B cell (primary cell): Measurements from ENCODE around the gene TUBAL3. TPM values are rescaled to one million over a fixed set of nuclear protein-coding genes. Genes with fewer than 3 reads are reported as not detected.

ENCODE experiments used
- ATAC-seq: fragments of 200-7000 bp; cut with Tn5 transposase; one replicate; pipeline ENCODE4 v1.10.0; 2021; ENCODE audit warnings: low read depth, mild to moderate bottlenecking, moderate number of reproducible peaks, moderate library complexity
- CTCF ChIA-PET: fragments of 350-600 bp; sonication (Branson Sonifier 250); formaldehyde crosslinking; loops from one replicate; lab custom pipeline; 2021; ENCODE audit warnings: antibody characterized with exemption, inconsistent platforms; lab: Charles Lee
- POLR2A ChIA-PET: fragments of 350-600 bp; sonication (Branson Sonifier 250); formaldehyde crosslinking; loops from one replicate; lab custom pipeline; 2021; ENCODE audit warnings: antibody characterized with exemption; lab: Charles Lee
- DNase-seq: peaks from one replicate; pipeline ENCODE4 v3.0.0; 2013
- H2AFZ ChIP-seq: 2 replicates; pipeline ENCODE4 v1.6.1; 2012; ENCODE audit warnings: mild to moderate bottlenecking, low read depth, low read length; ENCODE audit not compliant: insufficient read depth, poor library complexity, severe bottlenecking
- H3K27ac ChIP-seq, 2 donors: 1 replicate in 1 of 2; 2 replicates in 1 of 2; pipeline ENCODE4 v1.5.1; 2012 to 2013; ENCODE audit warnings: low read length in 2 of 2, mild to moderate bottlenecking in 2 of 2, moderate library complexity in 1 of 2
- H3K27me3 ChIP-seq, 4 experiments: fragments of 200-600 bp in 1 of 4; sonication (generic) in 1 of 4; replicated peaks in 1 of 4; 1 replicate in 2 of 4; 2 replicates in 2 of 4; pipeline versions ENCODE4 v1.6.1 to v1.7.0; 2013 to 2016; ENCODE audit warnings: low read length in 3 of 4, mild to moderate bottlenecking in 2 of 4, mixed read lengths in 1 of 4, moderate library complexity in 1 of 4; ENCODE audit not compliant: insufficient read depth in 4 of 4, control insufficient read depth in 3 of 4; ENCODE audit errors: control extremely low read depth in 1 of 4
- H3K36me3 ChIP-seq, 2 experiments: replicated peaks in 1 of 2; 1 replicate in 1 of 2; 2 replicates in 1 of 2; pipeline versions ENCODE4 v1.6.1 to v1.7.1; 2013; ENCODE audit warnings: low read length in 1 of 2; ENCODE audit not compliant: insufficient read depth in 2 of 2, control insufficient read depth in 1 of 2; ENCODE audit errors: control extremely low read depth in 1 of 2, extremely low read depth in 1 of 2
- H3K4me1 ChIP-seq, 2 donors: fragments of 200-600 bp in 1 of 2; sonication (generic) in 1 of 2; 1 replicate in 1 of 2; 2 replicates in 1 of 2; pipeline versions ENCODE4 v1.5.1 to v1.6.1; 2013 to 2017; ENCODE audit warnings: low read length in 2 of 2; ENCODE audit not compliant: control insufficient read depth in 2 of 2, insufficient read depth in 2 of 2
- H3K4me2 ChIP-seq: replicated peaks from 2 replicates; pipeline ENCODE3; 2012; ENCODE audit warnings: mild to moderate bottlenecking, low read depth, low read length; ENCODE audit not compliant: poor library complexity, severe bottlenecking
- H3K4me3 ChIP-seq, 5 experiments: fragments of 200-600 bp in 1 of 5; sonication (generic) in 1 of 5; 1 replicate in 3 of 5; 2 replicates in 2 of 5; pipeline versions ENCODE4 v1.5.1 to v1.7.0; 2011 to 2016; ENCODE audit warnings: low read length in 4 of 5, mild to moderate bottlenecking in 4 of 5, low read depth in 2 of 5, control low read depth in 1 of 5, moderate library complexity in 1 of 5; ENCODE audit not compliant: insufficient read depth in 1 of 5; ENCODE audit errors: control extremely low read depth in 1 of 5, extremely low read depth in 1 of 5
- H3K79me2 ChIP-seq: fragments of 200-600 bp; sonication (generic); one replicate; pipeline ENCODE4 v1.6.0; 2016; ENCODE audit warnings: low read length; ENCODE audit not compliant: control insufficient read depth, insufficient read depth
- H3K9ac ChIP-seq: fragments of 200-600 bp; sonication (generic); 2 replicates; pipeline ENCODE4 v1.6.1; 2017; ENCODE audit warnings: mild to moderate bottlenecking, low read length, moderate library complexity
- H3K9me3 ChIP-seq, 3 donors: one replicate each; pipeline versions ENCODE4 v1.6.1 to v1.7.1; 2013; ENCODE audit warnings: low read length in 2 of 3; ENCODE audit not compliant: control insufficient read depth in 2 of 3, insufficient read depth in 1 of 3; ENCODE audit errors: control extremely low read depth in 1 of 3
- H4K20me1 ChIP-seq: 2 replicates; pipeline ENCODE4 v1.6.0; 2012; ENCODE audit warnings: mild to moderate bottlenecking, low read length; ENCODE audit not compliant: insufficient read depth, control insufficient read depth, poor library complexity, severe bottlenecking
- H3K27ac Mint-ChIP-seq: one replicate; pipeline ENCODE4 v1.8.0; 2021; ENCODE audit warnings: mixed read lengths
- H3K27me3 Mint-ChIP-seq: one replicate; pipeline ENCODE4 v1.8.0; 2021; ENCODE audit warnings: mixed read lengths
- H3K4me1 Mint-ChIP-seq: one replicate; pipeline ENCODE4 v1.8.0; 2021; ENCODE audit warnings: mixed read lengths
- H3K4me3 Mint-ChIP-seq: one replicate; pipeline ENCODE4 v1.8.0; 2021; ENCODE audit warnings: mixed read lengths
- H3K9me3 Mint-ChIP-seq: one replicate; pipeline ENCODE4 v1.8.0; 2022; ENCODE audit warnings: mixed read lengths; ENCODE audit not compliant: insufficient read depth
- EZH2 ChIP-seq: IDR thresholded peaks from 2 replicates; pipeline ENCODE4 v1.6.1; 2012; ENCODE audit warnings: borderline replicate concordance, low read depth, mild to moderate bottlenecking, moderate library complexity, low read length; ENCODE audit not compliant: insufficient read depth, poor library complexity, severe bottlenecking
- WGBS: methylation state at CpG from one replicate; pipeline ENCODE4 v1.1.5; 2013; ENCODE audit warnings: missing lambda C conversion rate; ENCODE audit not compliant: insufficient coverage; 5-methylcytosine and 5-hydroxymethylcytosine counted together
- intact Hi-C: fragments of 100-400 bp; cut with micrococcal nuclease; formaldehyde crosslinking; loops from one replicate; pipeline ENCODE4 v1.10.0; 2022
- polyA plus RNA-seq: library from polyadenylated mRNA; depleted of rRNA; stranded (reverse); fragments of >200 nt; gene quantifications from 2 replicates; pipeline ENCODE4 v1.2.3, GENCODE V29; 2012
- total RNA-seq, 2 donors: library from RNA; stranded (reverse); fragments of 120-200 nt in 1 of 2; gene quantifications; 1 replicate in 1 of 2; 2 replicates in 1 of 2; pipeline versions ENCODE4 v1.2.3 to v1.2.4, GENCODE V29; 2013 to 2022
- TF ChIP-seq, protein P1 (sequence below): fragments of 200-600 bp; IDR thresholded peaks from one replicate; pipeline ENCODE4 v1.8.0; 2022; ENCODE audit warnings: antibody characterized with exemption, mild to moderate bottlenecking

TUBAL3 gene
- total and polyA plus RNA-seq, 2 donors (not counting 1 experiment from before 2014, with no cell fraction given): not detected

DNA sequence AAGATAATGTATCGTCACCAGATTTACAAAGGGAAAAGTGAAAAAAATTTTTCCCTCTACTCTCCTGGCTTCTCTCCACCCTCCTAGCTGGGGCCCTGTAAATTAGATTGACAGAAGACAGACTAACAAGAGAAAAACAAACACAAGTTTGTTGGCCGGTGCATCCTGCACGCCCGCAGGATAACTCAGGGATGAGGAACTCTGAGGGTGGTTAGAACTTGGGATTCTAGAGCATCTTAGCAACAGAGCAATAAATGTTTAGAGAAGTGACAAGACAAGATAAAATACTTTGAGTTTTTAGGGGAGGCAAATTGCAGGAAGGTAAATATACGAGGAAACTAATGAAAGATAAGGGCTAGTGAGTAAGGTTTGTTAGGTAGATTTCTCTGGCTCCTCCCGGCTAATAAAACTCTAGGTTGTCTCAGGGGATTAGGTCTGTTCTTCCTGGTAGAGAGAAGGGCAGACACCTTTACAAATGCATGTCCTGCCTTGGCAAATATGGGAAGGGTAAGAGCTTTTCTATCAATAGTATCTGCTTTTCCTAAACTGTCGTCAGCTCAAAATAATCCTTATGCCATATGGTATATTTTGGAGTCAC, 44.2 kb downstream of the TUBAL3 start:
- Histone ChIP-seq H3K79me2 (no peaks in the 10 kb centered on the region), H3K9me3 (no peaks in the 10 kb centered on the region), H3K4me3 (no peak overlapping the region), H3K27ac (no peak overlapping the region), H2AFZ (no peak overlapping the region), H3K36me3 (no peaks in the 10 kb centered on the region), H3K9ac (no peak overlapping the region), H3K4me1 (no peaks in the 10 kb centered on the region), H3K4me2 (no peak overlapping the region), H4K20me1 (no peaks in the 10 kb centered on the region), H3K27me3 (peaks cover 0 to 5% (median 1%) of the 10 kb centered on the region in 4 experiments)
- peaks cover 36% of the 10 kb centered on the region for H3K27me3 Mint-ChIP-seq
- no peak overlapping the region for H3K4me3 Mint-ChIP-seq
- POLR2A ChIA-PET: no interaction called here
- intact Hi-C loops: no loop called here
- no peak for ATAC-seq
- TF ChIP-seq EZH2: no peak
- TF ChIP-seq, protein P1, sequence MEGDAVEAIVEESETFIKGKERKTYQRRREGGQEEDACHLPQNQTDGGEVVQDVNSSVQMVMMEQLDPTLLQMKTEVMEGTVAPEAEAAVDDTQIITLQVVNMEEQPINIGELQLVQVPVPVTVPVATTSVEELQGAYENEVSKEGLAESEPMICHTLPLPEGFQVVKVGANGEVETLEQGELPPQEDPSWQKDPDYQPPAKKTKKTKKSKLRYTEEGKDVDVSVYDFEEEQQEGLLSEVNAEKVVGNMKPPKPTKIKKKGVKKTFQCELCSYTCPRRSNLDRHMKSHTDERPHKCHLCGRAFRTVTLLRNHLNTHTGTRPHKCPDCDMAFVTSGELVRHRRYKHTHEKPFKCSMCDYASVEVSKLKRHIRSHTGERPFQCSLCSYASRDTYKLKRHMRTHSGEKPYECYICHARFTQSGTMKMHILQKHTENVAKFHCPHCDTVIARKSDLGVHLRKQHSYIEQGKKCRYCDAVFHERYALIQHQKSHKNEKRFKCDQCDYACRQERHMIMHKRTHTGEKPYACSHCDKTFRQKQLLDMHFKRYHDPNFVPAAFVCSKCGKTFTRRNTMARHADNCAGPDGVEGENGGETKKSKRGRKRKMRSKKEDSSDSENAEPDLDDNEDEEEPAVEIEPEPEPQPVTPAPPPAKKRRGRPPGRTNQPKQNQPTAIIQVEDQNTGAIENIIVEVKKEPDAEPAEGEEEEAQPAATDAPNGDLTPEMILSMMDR: no peak
- H3K27ac Mint-ChIP-seq: no peak overlapping the region
- DNase-seq: no peak
- H3K9me3 Mint-ChIP-seq: no peaks in the 10 kb centered on the region
- no peaks in the 10 kb centered on the region for H3K4me1 Mint-ChIP-seq
- CTCF ChIA-PET: no interaction called here
- 69% methylated on average over 2 of the region's 7 CpGs for WGBS

DNA sequence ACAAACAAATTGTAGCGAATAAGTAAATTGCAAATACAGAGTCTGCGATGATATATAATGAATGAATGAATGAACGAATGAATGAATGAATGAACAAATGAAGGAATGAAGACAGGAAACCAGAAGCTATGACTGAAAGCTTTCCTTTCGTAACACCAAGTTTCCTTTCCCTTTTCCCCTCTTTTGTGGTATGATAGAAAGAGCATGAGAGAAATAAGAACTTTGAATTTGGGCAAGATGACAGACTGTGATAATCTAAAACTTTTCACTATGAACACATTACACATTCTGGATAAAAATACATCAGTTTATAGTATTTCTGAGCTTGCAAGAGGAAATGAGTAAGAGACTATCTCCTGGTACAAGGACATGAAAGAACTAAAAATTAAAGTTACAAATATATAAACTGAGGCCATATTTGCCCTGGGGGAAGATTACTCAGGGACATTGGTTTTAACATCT, 48.3 kb downstream of the TUBAL3 start:
- H3K4me2 ChIP-seq: no peak overlapping the region

More for the DNA sequence above, 48.3 kb downstream of the TUBAL3 start:
- no peaks in the 10 kb centered on the region for H3K9me3 Mint-ChIP-seq
- Histone ChIP-seq H2AFZ (no peak overlapping the region), H3K27me3 (peaks cover 0 to 5% (median 0%) of the 10 kb centered on the region in 4 experiments), H3K27ac (no peak overlapping the region), H3K36me3 (no peaks in the 10 kb centered on the region), H4K20me1 (no peaks in the 10 kb centered on the region), H3K4me1 (no peaks in the 10 kb centered on the region), H3K9me3 (no peaks in the 10 kb centered on the region), H3K4me3 (no peak overlapping the region), H3K9ac (no peak overlapping the region), H3K79me2 (no peaks in the 10 kb centered on the region)
- intact Hi-C loops: no loop called here
- ATAC-seq: no peak
- CTCF ChIA-PET: no interaction called here
- no peaks in the 10 kb centered on the region for H3K4me1 Mint-ChIP-seq
- no peak for DNase-seq
- H3K4me3 Mint-ChIP-seq: no peak overlapping the region
- POLR2A ChIA-PET: no interaction called here
- no peak overlapping the region for H3K27ac Mint-ChIP-seq
- TF ChIP-seq EZH2: no peak
- peaks cover 9% of the 10 kb centered on the region for H3K27me3 Mint-ChIP-seq
- 40% methylated on average over 1 of the region's 4 CpGs for WGBS
